Gastroesophageal sphincter (tissue), 4 donors: ENCODE results near the gene LZTS2. TPM values are rescaled to one million over a fixed set of nuclear protein-coding genes. Genes with fewer than 3 reads are reported as not detected.
A peak's percentile ranks its signal among the peaks of the same experiment; 100 is the strongest.

Source experiments
- ATAC-seq: fragments of 150-250 bp; one replicate; pipeline ENCODE4 v1.9.1; 2016; ENCODE audit warnings: mild to moderate bottlenecking, moderate library complexity
- H3K27ac ChIP-seq, 4 donors: fragments of 200-600 bp; sonication (generic) in 3 of 4; 1 replicate in 3 of 4; 2 replicates in 1 of 4; pipeline ENCODE4 v1.5.1; 2016 to 2019
- H3K27me3 ChIP-seq: fragments of 200-600 bp; sonication (generic); one replicate; pipeline ENCODE4 v1.5.1; 2019
- H3K36me3 ChIP-seq, 2 donors: fragments of 200-600 bp; sonication (generic); one replicate each; pipeline ENCODE4 v1.5.1; 2019; ENCODE audit warnings: control low read depth in 1 of 2
- H3K4me1 ChIP-seq, 3 donors: fragments of 200-600 bp; sonication (generic); 1 replicate in 2 of 3; 2 replicates in 1 of 3; pipeline ENCODE4 v1.5.1; 2016 to 2019; ENCODE audit warnings: control low read depth in 2 of 3
- H3K4me3 ChIP-seq, 2 donors: fragments of 200-600 bp; sonication (generic); one replicate each; pipeline ENCODE4 v1.5.1; 2019; ENCODE audit warnings: mild to moderate bottlenecking in 1 of 2, moderate library complexity in 1 of 2
- H3K9me3 ChIP-seq, 3 donors: fragments of 200-600 bp; sonication (generic); one replicate each; pipeline ENCODE4 v1.5.1; 2017 to 2019; ENCODE audit warnings: control low read depth in 2 of 3
- CTCF ChIP-seq, 4 experiments: fragments of 200-600 bp in 2 of 4; fragments of 450-650 bp in 2 of 4; sonication (generic) in 1 of 4; IDR thresholded peaks; one replicate each; pipeline ENCODE4 v1.5.1; 2017 to 2019; ENCODE audit warnings: antibody characterized with exemption in 4 of 4, mild to moderate bottlenecking in 2 of 4, moderate library complexity in 2 of 4
- EP300 ChIP-seq: sonication (generic); formaldehyde crosslinking; IDR thresholded peaks from one replicate; pipeline ENCODE4 v1.6.1; 2017; ENCODE audit warnings: antibody characterized with exemption, mild to moderate bottlenecking
- POLR2A ChIP-seq, 2 donors: fragments of 450-650 bp; IDR thresholded peaks; one replicate each; pipeline ENCODE4 v1.6.1; 2017; ENCODE audit warnings: antibody characterized with exemption in 2 of 2, mild to moderate bottlenecking in 2 of 2, moderate library complexity in 1 of 2
- POLR2AphosphoS5 ChIP-seq: sonication (generic); formaldehyde crosslinking; IDR thresholded peaks from one replicate; pipeline ENCODE4 v1.6.1; 2017; ENCODE audit warnings: antibody characterized with exemption
- WGBS, 2 donors: methylation state at CpG; one replicate each; pipeline ENCODE4 v1.1.5; 2018; ENCODE audit warnings: low coverage in 1 of 2; 5-methylcytosine and 5-hydroxymethylcytosine counted together
- total RNA-seq, 4 donors: library from RNA; depleted of rRNA; stranded (reverse); fragments of >200 nt; gene quantifications; one replicate each; pipeline ENCODE4 v1.1.0, GENCODE V29; 2016

The LZTS2 gene
- total RNA-seq, 4 donors from 2014 or later = 134 to 181 (median 141) TPM

GRCh38 chr10:100995181-100995580 lies 4.4 kb upstream of the LZTS2 start:
- H3K27ac ChIP-seq = no peak overlapping the region
- WGBS, 2 donors = 20% methylated on average over 1 of the region's 6 CpGs; no CpG with 5 or more reads in 1 of the 2 donors
- no peaks in the 10 kb centered on the region for H3K9me3 ChIP-seq
- H3K27me3 ChIP-seq = no peaks in the 10 kb centered on the region
- H3K4me3 ChIP-seq = no peak overlapping the region
- no peak for ATAC-seq
- H3K4me1 ChIP-seq = peaks cover 0 to 32% (median 6%) of the 10 kb centered on the region in 3 donors
- H3K36me3 ChIP-seq = peaks cover 0 to 38% of the 10 kb centered on the region in 2 donors
- TF ChIP-seq POLR2A (IDR thresholded peaks at IDR 0.05) (no peak), POLR2AphosphoS5 (no peak), EP300 (no peak), CTCF (IDR thresholded peaks at IDR 0.05) (no peak)

GRCh38 chr10:100996678-100997359 lies 2.8 kb upstream of the LZTS2 start:
- H3K36me3 ChIP-seq = peaks cover 0 to 21% of the 10 kb centered on the region in 2 donors
- ATAC-seq = no peak

DNA sequence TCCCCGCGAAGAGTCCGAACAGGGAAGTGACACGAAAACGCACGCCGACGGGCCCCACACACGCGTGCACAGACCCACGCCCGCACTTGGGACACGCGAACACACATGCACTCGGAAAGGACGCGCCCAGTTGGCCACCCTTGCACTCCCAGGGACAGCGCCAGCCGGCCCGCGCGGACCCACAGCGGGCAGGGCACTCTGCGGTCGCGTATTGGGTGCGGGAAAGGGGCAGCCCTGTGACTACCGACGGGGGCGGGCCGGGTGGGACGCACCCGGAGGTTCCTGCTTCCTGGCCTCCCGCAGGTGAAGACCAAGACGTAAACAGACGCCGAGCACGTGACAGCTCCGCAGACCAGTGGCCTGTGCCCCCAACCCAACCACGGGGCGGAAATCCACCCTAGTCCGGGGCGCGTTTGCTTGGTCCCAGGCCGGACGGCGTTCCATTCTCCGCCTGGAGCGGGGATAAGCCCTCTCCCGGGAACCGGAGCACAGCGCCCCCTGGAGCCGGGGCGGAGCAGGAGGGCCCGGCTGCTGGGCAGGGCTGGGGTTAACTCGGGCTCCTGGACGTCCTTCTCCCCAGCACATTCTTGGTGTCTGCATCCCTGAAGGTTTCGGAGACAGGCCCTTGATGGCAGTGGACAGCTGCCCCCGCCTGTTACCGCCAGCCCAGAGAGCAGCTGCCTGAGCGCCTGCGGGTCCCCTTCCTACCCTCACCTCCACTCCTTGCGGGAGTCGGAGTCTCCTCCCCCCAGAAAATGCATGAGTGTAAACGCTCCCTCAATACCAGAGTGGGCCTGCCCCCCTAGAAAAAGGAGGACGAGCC lies 2.0 kb upstream of the LZTS2 start:
- Histone ChIP-seq H3K27ac (peak overlapping the region; percentile 96 to 99 (median 99)), H3K4me3 (peak overlapping the region; percentile 72 to 81), H3K9me3 (no peaks in the 10 kb centered on the region), H3K4me1 (peaks cover 2 to 53% (median 23%) of the 10 kb centered on the region in 3 donors), H3K36me3 (peaks cover 0 to 18% of the 10 kb centered on the region in 2 donors), H3K27me3 (no peaks in the 10 kb centered on the region)
- peak in 1 of 2 donors; percentile 6 for TF ChIP-seq POLR2A (IDR thresholded peaks at IDR 0.05)
- TF ChIP-seq POLR2AphosphoS5 = peak; percentile 29
- peak; percentile 92 to 95 (median 94) for TF ChIP-seq CTCF (IDR thresholded peaks at IDR 0.05)
- TF ChIP-seq EP300 = no peak
- peak; percentile 52 for ATAC-seq
- WGBS, 2 donors = 0% methylated on average over 2 of the region's 66 CpGs

More at GRCh38 chr10:100996678-100997359, 2.8 kb upstream of the LZTS2 start:
- 0% methylated on average over 3 of the region's 46 CpGs; no CpG with 5 or more reads in 1 of the 2 donors for WGBS, 2 donors
- Histone ChIP-seq H3K4me1 (peaks cover 1 to 46% (median 16%) of the 10 kb centered on the region in 3 donors), H3K27ac (peak overlapping the region; percentile 96 to 99 (median 99)), H3K4me3 (peak overlapping the region; percentile 72 to 81), H3K27me3 (no peaks in the 10 kb centered on the region), H3K9me3 (no peaks in the 10 kb centered on the region)
- TF ChIP-seq CTCF (IDR thresholded peaks at IDR 0.05) (peak in 1 of 4 experiments; percentile 8), POLR2AphosphoS5 (no peak), EP300 (no peak)

DNA sequence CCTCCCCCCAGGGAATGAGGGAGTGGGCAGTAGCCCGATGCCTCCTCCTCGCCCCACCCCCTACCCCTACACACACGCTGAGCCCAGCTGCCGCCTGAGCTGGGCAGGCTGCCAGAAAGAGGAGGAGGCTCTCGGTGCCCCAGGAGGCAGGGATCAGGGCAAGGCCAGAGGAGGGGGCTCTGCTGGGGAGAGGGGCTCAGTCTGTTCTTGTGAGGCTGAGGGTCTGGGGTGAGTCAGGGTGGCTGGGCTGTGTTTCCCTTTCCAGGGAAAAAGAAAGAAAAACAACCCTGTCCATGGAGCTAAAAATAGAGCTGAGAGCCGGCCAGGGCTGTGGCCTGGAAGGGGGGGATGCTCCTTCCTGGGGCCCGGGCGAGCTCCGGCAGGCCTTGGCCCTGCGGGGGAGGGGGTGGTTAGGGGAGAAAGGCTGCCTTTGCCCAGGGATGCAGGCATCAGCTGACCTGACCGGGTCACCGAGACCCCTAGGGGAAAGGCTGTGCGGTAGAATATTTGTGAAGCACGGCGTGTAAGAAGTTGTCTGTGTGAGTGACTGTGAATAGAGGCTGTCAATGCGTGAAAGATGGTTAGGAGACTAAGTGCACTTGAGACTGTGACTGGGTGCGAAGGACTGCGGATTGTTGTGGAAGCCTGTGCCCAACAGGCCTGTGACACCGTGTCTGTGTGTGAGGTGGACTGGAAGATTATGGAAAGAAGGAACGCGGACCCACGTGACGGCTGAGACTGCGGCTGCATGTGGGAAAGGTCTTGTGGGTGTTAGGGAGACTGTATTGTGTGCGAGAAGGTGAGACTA lies 1.2 kb upstream of the LZTS2 start:
- ATAC-seq = peak; percentile 39
- Histone ChIP-seq H3K4me1 (peaks cover 2 to 61% (median 24%) of the 10 kb centered on the region in 3 donors), H3K4me3 (peak overlapping the region; percentile 72 to 81), H3K9me3 (no peaks in the 10 kb centered on the region), H3K27me3 (no peaks in the 10 kb centered on the region), H3K36me3 (peaks cover 0 to 18% of the 10 kb centered on the region in 2 donors), H3K27ac (peak overlapping the region; percentile 96 to 99 (median 99))
- TF ChIP-seq EP300 = no peak
- no peak for TF ChIP-seq POLR2A (IDR thresholded peaks at IDR 0.05)
- TF ChIP-seq POLR2AphosphoS5 = no peak
- TF ChIP-seq CTCF (IDR thresholded peaks at IDR 0.05) = no peak
- 1% methylated on average over 15 to 22 of the region's 25 CpGs for WGBS, 2 donors
